GM18870 (cell line): ENCODE results near the gene CLCN4.
A peak's percentile ranks its signal among the peaks of the same experiment; 100 is the strongest.

Source experiments
- ATAC-seq: cut with Tn5 transposase; IDR thresholded peaks from one replicate; pipeline ENCODE4 v1.9.1; 2021; ENCODE audit warnings: moderate library complexity; ENCODE audit not compliant: unreplicated experiment

Gene CLCN4

DNA sequence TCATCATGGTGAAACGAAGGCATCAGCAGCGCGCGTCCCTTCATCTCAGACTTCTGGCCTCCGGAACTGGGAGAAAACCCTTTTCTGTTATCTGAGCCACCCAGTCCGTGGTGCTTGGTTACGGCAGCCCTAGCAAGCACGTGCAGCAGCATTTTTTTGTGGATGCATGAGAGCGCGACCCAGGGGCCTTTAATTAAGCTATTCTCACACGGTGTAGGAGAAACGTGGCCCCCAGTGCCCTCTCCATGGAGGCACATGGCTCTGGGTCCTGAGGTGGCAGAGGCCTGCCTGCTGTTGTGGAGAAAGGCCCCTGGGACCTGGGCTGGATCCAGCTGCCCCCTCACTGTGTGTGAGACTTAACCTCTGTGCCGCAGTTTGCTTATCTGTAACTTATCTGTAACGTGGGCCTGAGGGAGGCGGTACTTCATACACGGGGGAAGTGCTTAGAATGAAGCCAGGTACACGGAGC, 9.5 kb downstream of the CLCN4 start:
- ATAC-seq: no peak

DNA sequence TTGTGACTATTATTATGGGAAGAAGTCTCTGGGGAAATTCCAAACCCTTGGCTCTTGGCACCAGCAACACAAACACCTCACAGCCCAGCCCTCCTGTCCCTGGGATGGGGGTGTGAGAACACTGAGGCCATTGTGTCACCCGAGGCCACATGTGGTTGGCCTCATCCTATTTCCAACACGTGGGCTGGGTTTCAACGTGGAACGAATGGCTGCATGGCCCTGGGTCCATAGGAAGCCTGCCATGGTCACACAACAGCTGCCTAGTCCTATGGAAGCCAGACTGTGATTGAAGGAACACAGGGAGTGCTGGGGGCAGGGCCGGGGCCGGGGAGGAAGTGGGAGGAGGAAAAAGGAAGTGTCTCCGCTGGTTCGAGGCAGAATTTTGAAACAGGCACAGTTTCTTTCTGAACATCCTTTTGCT, 10.0 kb downstream of the CLCN4 start:
- no peak for ATAC-seq

DNA sequence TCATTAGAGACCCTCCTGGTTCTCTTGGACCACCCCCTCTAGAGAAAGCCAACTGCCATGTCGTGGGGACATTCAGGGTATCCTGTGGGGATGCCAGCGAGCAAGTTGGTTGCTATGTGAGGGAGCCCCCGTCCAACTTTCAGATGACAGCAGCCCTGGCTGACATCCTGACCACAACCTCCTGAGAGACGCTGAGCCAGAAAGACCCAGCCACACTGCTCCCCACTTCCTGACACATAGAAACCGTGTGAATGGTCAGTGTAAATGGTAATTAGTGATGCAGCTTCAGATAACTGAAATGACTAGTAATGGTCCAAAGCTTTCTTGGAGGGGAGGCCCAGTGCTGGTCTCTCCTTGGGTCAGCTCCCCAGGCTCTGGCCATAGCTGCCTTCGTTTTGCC, 10.8 kb downstream of the CLCN4 start:
- ATAC-seq: peak; percentile 53

DNA sequence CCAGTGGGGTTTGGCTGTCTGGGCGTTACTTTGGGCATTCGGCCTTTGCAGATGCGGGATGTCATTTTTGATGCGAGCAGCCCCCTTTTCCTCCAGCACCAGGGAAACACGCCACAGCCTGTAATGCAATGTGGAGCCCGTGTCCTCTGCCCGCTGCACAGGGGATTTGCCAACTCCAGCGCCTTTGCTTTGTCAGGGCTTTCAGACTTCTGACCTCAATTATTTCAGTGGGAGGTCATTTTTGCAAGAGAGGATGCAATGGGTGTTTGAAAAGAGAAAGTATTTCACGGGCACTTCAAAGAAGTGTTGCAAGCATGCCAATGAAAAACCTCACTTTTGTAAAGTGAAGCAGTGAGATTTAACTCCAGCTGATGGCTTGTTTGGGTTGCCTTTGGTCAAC, 11.5 kb downstream of the CLCN4 start:
- ATAC-seq: no peak

DNA sequence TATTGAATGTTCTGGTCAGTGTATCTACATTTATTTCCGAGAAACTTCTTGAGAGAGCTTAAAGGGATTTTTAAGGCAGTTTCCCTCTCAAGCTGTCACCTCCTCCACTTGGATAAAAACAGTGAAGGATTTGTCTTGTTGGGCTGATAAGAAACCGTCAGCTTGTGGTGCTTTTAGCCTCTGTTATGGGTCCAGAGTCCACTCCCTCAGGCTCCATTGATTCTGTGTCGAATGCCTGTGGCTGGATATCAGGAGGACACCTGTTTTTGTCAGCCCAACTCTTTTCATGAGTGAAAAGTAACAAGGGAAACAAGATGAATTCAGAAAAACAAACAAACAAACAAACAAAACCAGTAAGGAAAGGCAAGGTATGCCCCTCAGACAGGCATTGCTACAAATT, 12.4 kb downstream of the CLCN4 start:
- ATAC-seq: no peak

DNA sequence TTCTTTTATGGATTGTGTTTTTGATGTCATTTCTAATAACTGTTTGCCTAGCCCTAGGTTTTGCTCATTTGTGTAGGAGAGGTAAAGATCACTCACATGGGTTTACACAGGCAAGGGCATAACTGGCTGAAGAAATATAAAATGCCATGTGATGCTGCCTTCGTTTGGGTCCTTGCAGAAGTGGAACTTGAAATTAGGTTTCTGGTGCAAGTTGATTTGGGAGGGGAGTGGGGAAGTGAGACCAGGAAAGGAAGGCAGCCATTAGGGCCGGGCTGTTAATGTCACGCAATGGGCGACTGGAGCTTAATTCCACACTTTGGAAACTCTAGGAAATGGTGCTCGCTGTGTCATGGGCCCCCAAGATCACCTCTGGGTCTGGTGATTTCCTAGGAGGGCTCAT, 14.5 kb downstream of the CLCN4 start:
- no peak for ATAC-seq

DNA sequence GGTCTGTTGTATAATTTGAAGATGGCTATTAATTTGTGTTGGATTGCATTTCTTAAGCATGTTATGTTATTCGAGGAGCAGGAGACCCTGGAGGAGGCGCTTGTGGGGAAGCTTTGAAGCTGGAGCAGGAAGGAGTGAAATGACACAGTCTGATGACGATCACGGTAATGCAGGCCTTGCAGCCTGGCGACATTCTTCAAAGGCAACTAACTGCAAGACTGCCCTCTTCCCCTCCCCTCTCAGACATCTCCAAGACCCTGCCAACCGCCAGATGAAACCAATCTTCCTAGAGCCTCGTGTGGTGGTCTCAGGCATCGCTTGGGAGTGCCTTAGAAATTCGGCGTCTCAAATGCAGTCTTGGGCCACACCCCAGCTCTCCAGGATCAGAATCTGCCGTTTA, 16.1 kb downstream of the CLCN4 start:
- no peak for ATAC-seq

DNA sequence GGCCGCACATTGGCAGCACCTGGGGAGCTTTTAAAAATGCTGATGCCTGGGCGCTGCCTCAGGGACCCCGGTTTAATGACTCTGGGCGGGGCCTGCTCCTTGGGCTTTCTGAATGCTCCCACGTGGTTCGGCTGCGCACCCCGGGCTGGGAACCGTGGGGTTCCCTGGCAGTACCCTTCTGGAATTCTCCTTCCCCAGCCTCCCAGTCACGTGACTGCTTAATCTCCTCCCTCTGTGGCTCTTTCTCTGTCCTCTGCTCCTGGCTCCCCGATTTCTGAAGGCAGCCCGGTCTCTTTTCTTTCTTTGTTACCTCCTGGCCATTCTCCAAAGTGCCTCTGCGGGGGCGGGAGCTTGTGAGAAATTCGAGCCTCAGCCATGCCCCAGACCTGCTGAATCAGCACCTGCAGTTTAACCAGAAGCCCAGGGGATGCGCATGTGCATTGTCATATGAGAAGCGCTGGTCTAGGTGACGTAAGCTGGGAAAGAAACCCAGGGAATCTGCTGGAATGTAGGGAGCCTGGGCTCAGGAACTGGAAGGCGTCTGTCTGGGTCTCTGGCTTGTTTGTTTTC, 16.6 kb downstream of the CLCN4 start:
- ATAC-seq: no peak

DNA sequence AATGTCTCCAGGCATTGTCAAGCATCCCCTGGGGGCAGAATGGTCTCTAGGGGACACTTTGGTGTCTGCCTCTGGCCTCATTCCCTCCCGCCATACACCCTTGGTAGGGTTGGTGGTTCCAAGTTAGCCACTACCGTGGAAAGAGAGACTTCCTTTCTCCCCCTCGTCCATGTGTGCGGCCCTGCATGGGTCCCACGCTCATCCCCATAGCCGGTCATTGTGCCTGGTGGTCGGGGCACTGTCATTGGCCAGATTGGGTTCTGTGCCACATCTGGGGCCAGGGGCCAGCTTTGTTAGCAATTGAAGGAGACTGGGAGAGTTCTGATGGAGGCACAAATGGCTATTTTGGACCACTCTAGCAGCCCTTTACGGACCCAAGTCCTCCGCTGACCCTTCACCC, 17.3 kb downstream of the CLCN4 start:
- ATAC-seq: no peak

DNA sequence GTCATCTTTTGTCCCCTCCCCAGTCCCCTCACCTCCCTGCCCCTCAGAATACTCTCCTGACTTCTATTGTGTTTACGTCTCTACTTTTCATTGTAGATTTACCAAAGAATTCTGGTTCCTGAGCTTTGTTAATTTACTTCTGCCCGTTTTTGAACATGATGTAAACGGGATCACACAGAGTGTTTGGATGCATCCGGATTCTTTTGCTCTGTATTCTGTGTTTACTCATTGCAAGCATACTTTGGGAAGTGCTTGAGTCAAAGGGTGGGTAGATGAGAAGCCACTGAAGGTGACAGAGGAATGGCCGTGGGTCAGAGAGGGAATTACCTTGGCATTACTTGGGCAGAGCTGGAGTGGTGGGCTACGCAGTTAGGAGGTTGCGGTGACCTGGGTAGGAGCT, 18.0 kb downstream of the CLCN4 start:
- no peak for ATAC-seq

DNA sequence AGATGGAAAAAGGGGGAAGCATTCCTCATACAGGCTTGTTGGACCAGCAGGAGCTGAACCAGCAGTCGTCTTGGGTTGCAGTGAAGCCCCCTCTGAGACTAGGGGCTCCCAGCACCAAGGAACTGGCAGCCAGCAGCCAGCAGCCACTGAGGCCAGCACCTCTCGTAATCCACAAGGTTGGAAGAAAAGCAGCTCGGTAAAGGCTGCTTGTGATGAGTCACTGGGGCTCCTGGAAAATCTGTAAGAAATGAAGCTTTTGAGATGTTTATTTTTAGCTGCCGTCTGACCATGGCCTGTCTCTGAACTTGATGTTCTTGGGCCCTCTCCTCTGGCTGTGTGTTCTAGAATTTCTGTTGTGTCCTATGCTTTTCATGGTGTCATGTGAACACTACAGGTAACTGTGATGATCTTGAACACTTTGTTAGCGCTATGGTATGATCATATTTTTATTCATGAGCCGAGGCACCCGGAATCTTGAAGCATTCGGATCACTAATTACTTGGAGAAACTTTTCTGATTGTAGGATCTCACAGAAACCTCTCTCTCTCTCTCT, 18.6 kb downstream of the CLCN4 start:
- ATAC-seq: no peak

DNA sequence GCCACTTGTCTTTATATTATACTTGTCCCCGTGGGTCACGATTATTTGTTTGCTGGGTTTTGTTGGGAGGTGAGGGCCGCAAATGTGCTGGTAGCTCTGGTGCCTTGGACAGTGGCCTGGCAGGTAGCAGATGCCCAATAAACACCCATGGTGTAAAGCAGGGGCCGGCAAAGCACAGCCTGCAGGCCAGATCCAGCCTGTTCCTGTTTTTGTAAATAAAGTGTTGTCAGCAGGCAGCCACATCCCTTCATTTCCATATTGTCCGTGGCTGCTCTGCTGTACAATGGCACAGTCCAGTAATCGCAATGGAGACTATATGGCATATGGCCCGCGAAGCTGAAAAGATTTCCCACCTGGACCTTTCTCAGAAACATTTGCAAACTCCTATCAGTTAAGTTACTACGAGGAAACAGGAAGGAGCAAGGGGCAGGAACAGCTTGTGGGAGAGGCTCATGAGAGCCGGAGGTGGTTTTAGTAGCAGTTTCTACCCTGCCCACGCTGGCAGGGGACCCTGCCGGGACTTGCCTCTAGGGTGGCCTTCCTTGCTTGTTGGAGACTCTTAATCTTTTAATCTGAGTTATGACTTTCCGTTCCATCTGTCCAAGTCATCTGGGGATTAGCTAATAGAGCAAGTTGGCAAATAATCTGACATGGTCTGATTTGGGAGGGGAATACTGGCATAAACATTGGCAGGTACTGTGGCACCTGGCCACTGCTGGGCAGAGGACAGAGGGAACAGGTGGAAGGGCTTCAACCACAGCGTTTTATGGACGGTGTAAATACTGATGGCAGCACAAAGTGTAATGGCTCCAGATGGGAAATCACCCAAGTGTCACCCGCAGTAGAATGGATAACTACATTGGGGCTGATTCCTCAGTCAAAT, 19.6 kb downstream of the CLCN4 start:
- ATAC-seq: peak; percentile 47

DNA sequence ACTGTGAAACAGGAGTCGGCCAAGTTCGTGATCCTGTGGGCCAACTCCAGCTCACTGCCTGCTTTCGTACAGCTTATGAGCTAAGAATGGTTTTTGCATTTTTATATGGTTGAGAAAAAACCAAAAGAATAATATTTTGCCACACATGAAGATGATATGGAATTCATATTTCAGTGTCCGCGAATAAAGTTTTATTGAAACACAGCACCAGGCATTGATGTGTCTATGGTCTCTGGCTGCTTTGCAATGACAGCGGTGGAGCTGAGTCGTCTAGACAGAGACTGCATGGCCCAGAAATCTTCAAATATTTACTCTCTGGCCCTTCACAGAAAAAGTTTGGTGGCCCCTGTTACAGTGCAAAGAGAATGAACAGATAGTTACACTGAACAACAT, 20.2 kb downstream of the CLCN4 start:
- ATAC-seq: no peak

DNA sequence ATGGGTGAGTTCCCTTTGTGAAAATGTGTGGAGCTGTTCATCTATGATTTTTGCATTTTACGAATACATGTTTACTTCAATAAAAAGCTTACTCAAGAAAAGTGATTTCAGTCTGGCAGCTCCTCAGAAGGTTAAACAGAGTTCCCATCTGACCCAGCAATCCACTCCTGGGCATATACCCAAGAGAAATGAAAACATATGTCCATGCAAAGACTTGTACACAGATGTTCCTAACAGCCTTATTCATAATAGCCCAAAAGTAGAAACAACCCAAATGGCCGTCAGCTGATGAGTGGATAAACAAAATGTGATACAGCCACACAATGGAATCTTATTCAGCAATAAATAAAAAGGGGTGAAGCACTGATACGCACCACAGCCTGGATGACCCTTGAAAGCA, 20.8 kb downstream of the CLCN4 start:
- no peak for ATAC-seq

DNA sequence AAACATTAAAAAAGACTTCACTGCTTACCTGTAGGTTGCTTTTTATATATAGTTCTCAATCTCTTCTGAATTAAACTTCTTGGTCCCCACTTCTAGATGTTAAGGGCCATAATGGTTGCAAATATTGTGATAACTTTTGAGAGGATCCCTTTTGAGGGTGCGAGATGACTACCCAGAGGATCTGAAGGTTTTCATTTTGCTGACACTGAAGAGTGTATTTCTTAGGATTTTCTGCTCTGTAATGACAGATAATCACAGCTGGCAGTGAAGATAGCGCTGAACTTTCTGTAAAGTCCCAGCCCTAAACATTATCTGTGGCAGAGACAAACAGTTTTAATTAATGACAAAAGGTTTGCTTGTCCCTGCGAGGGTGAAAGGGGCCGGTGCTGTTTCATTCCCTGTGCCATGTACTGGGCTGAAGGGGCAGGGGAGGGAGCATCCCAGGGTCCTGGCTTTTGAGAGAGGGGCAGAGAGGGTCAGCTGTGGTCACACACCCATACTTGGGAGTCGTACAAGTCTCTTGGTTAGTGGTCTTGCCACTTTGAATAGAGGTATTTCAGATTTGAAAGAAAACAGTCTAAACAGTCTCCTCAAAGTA, 22.2 kb downstream of the CLCN4 start:
- no peak for ATAC-seq

DNA sequence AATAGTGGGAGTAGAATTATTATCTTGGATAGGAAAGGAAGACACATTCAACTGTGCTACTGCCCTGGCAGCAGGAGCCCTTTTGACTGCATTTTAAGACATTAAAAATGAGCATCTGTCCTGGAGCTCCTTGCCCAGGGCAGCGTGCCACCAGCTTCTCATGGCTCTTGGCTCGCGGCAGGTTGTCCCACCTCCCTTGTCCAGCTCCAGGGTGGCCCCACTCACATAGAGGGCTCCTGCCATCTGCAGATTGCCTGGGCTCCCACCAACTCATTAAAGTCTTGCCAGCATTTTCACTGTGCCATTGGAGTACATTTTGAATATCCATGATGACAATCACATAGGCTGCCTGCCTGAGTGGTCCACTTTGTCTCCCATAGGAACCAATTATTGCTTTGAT, 27.0 kb downstream of the CLCN4 start:
- no peak for ATAC-seq

DNA sequence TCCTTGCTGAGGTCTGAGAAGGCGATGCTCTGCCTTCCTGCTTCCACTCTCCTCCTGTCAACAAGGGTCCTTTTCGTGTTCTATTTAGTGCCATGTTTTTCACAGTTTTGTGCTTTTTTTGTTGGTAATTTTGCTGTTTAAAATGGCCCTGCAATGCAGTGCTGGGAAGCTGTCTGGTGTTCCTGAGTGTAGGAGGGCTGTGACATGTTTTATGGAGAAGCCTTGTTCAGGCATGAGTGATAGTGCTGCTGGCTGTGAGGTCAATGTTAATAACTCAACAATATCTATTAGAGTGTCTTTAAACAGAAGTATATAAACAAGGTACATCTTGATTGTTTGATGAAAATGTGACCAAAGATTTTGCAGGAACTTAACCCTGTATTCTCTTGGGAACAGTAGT, 27.6 kb downstream of the CLCN4 start:
- ATAC-seq: no peak

DNA sequence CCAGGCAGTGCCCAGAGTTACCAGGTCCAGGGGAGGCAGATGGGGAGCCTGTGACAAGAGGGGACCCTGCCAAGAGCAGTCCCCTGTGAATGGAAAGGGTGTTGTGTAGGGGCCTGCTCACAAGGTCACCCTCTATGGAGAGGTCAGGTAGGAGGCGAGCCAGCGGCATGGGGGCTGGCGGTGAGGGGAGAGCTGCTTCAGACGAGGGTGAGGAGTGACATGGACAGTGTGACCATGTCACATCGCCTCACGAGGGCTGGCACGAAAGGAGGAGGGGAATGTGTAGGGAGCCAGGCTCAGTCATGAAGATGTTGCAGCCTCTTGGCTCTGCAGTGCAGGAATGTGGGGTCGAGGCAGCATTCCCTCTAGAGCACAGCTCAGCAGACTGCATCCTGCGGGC, 29.6 kb downstream of the CLCN4 start:
- ATAC-seq: no peak

DNA sequence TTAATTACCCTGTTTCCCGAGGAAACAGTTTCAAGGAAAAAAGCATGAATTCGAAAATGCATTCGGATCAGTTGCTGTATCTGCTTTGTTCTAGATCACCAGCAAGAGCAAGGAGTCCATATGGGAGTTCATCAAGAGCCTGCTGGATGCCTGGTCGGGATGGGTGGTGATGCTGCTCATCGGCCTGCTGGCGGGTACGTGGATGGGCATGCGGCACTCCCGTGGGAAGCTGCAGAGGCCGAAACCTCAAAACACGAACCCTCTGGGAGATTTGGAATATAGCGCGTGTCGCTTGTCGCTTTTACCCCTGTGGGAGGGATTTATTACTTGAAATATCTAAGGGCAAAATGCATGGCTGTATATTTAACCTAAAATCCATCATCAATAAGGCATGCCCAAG, 30.6 kb downstream of the CLCN4 start:
- no peak for ATAC-seq

DNA sequence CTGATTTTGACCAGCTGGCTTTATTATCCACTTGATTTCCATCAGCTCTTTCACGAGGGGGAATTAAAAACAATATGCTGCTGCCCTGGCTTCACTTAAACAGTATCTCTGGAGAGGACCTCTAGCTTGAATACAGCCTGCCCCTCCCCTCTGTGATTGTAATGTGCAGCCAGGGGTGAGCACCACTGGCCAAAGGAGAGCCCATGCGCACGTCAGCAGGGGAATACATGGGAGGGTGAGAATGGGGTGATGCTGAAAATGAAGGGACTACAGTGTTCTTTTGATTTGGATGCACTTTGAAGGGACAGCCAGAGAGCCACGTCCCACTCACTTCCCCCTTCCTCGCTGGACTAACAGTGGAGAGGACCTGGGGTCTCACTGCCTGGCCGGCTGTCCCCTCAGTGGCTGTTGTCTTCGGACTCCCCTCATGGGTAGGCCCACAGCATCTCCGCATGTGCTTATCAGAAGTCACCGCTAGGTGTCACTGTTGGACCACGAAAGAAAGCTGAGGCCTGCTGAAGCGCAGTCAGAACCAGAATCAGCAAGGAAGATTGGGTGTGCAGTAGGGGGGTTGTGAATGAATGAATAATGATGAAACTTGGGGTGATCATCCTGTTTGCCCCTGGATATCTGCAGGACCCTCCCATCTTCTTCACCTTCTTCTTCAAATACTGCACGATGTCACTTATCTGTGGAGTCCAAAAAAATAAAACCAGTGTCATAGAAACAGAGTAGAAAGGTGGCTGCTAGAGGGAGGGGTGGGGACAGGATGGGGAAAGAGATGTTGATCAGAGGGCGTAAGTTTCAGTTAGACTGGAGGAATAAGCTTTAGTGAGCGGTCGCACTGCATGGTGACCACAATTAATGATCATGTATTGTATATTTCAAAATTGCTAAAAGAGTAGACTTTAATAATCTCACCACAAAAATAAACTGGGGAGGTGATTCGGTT, 32.8 kb downstream of the CLCN4 start:
- ATAC-seq: peak; percentile 65

DNA sequence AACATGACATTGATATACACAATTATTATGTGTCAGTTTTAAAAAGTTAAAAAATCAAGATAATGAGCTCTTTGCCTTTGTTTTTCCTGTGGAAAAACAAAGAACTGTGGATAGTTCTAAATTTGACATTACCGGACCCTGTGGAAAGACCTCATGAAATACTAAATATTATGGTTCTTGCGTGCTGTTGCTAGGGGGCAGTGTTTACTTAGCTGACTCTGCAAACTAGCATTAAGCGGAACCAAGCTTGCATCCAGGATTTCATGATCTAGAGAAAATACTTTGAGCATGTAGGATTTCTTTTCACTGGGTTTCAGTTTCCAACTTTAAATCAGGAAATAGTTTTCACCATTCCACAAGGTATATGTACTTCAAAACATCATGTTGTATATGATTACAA, 33.6 kb downstream of the CLCN4 start:
- ATAC-seq: peak; percentile 58
